ENCODE data around the gene PLXNA4.

DNA sequence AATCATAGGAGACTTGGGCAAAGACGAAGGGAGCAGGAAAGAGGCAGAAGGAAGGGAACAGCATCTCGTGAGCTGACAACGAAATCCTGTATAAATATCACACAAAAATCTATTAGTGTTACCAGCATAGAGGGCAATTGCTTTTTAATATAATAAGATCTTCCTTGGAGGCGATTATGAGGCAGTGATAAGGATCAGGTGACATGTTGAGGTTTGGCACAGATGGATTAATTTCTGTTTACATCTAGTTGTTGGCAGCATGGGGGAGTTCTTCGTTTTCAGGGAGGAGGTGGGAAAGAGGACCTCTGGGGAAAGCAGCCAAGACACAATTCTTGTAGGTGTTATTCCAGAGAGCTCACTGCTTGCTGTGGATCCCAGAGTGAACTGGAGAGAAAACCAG, 163.8 kb downstream of the PLXNA4 start:
- TF ChIP-seq POLR2A (IDR thresholded peaks at IDR 0.05; ENCODE audit: low read length): no peak
- no peak for TF ChIP-seq GATA1 (IDR thresholded peaks at IDR 0.05; ENCODE audit: low read depth, low read length)

All from erythroblast (primary cell).